HG03108 (cell line): Measurements from ENCODE around the gene TBX2.
"Not testable (repeated sequence)": the region's sequence is repeated elsewhere in the genome, so short reads cannot be mapped to it uniquely, and the experiment has no call there.

Experiments used
- ATAC-seq: cut with Tn5 transposase; IDR thresholded peaks from one replicate; pipeline ENCODE4 v1.9.1; 2021; ENCODE audit warnings: moderate library complexity; ENCODE audit not compliant: unreplicated experiment

Gene TBX2

DNA sequence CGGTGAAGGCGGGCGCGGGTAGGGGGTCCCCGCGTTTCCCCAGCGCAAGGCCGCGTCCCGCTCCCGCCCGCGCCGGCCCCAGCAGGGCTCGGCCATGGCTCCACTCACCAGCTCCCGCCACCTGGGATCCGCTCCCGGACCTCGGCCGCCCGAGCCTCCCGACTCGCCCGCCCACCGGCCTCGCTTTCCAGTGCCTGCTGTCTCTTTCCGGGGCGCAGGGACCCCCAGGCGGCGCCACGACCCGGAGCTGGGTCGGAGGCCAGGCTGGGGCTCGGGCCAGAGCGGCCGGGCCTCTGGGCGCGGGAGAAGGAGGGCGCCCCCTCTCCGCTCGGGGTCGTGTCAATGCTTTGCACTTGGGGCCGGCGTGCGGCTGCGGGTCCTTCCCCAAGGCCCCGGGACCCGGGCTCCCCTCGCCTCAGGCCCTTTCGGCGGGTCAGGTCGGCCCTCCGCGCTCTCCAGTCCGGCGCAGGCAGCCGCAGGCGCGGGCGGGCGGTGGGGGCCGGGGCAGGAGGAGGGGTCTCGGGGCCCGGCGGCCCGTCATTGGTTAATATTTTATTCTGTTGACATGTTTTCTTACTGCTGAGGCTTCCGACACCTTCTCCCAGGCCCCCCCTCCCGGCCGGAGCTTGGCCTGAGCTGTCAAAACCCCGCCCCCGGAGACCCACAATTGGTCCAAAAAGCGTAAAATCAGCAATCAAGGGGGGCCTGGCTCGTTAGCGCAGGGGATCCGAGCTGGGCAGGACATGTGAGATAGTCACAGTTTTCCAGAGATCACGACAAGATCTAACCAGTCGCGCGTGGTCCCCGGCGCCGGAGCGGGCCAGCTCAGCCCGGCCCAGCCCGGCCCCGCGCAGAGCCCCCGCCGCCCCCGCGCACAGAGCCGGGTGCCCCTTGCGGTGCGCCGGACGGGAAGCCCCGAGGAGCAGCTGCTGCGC, at the start of gene TBX2:
TSS of gene TBX2 (plus strand) at position 713 of the 935 bp plus-strand sequence. CDS start 334 bp downstream, outside the sequence.
- no peak for ATAC-seq

DNA sequence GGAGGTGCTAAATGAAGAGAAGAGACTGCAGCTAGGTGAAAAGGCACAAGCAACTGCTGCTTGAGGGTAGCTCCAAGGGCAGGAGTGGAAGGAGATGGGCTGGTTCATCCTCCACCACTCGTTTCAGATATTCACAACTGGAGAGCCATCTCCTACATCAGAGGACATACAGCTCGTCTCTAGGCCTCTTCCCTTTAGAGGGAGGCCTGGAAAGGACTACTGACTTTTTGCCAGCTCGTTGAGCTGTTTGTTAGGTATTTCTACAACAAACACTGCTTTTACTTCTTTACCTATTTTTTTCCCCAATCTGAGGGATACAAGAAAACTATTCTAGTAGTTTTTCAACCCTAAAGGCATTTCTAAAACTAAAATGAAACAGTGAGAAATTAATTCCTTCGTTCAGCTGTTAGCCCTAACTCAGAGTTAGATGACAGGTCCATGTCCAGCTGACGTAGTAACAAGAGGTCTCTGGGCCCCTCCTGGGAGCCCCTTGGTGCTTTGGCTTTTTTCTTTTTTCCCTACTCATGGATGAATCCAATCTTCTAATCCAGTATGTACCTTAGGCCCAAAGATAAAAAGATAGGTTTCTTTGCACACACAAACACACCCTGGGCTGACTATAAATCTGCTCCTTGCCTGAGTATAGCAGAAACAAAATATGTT, 47.8 kb upstream of the TBX2 start:
- no peak for ATAC-seq

DNA sequence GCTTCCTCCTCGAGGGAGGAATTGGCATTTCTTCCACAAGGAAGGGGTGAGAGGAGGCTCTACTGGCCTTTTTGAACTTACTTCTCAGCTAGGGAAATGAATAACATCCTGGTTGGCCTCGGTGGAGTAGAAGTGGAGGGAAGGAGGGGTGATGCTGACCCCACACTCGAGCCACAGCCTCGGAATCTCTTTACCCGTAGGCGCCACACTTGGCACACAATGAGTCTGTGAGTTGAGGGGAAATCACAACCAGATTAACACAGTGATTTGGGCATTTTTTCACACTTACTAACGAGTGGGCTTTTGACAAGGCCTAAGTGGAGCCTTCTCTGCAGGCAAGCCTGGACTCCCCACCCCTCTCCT, 47.3 kb upstream of the TBX2 start:
- ATAC-seq = no peak

DNA sequence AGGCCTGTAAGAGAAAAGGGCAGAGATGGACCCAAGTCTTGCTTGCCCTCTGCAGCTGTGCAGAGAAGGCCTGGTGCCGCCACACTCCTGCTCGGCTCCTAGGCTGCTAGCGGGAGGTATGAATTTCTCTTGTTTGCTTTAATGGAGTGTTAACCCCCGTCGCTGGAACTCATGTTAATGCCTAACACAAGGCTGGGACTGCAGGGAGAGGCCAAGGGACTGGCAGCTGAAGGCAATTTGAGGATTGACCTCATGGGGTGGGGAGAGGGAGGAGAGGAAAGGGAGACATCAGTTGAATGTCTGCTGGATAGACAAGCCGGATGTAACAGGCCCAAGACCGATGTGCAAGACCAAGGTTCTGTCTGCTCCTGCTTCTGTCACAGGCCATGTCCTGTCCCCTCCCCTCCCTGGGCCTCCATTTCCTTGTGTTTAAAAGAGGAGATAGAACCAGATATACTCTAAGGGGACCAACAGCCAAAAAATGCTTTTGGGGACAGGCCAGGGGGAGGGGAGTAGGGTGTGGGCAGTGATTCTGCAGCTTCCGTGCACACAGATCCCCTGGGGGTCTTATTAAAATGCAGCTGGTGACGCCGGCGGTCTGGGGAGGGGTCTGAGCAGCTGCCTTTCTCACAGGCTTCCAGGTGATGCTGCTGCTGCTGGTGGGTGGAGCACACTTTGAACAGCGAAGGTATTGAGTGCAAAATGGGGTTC, 46.7 kb upstream of the TBX2 start:
- no peak for ATAC-seq

DNA sequence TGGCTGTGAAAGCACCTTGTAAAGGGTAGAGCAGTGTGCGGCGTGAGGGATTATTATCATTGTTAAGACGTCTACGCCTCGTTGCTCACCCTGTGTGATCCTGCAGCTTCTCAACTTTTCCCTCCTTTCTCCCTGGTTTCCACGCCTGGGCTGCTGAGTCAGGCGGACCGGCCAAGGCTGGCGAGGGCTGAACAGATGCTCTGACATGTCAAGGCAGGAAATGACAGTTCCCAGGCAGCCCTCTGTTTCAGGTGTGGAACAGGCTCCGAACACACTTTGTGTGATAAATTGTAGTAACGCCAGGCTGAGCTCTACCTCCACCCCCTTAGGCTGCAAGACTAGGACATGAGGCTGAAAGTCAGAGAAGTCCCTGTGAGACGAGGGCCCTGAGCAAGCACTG, 46.0 kb upstream of the TBX2 start:
- no peak for ATAC-seq

DNA sequence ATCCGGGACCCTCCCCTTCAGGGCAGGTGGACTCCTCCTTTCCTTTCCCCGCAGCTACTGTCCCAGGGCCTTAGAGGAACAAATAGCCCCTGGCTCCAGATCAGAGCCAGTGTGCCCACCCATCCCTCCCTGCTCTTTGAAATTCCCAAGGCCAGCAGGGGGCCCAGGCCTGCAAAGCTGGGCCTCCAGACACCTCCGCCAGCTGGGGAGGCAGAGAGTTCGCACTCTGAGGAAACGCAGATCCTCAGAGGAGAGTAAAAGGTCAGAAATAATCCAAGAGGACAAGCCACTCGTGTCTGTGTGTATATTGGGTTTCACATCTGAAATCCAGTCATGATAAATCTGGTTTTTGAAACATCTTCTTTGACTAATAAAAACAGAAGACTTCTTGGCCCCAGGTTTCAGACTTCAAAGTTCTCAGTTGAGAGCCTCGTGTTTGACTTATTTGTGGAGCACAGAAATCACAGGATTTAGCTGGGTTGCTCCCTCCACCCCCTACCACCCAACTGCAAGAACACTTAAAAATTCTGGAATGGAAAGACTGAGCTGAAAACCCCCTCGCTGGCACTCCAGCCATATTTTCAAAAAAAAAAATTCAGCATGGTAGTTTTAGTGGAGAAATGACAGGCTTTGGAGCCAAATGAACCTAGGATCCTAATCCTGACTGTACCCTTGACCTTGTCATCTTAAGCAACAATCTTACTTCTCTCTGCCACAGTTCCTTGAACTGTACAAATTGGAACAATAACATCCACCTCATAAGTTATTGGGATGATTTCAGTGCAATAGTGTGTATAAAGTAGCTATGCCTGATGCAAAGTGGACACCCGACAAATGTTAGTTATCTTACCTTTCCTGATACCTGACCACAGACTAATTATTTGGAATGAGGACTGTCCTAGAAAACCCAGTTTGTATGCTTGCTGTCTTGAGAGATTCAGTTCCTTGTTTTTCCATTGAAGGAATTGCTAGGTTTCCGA, 44.5 kb upstream of the TBX2 start:
- no peak for ATAC-seq

DNA sequence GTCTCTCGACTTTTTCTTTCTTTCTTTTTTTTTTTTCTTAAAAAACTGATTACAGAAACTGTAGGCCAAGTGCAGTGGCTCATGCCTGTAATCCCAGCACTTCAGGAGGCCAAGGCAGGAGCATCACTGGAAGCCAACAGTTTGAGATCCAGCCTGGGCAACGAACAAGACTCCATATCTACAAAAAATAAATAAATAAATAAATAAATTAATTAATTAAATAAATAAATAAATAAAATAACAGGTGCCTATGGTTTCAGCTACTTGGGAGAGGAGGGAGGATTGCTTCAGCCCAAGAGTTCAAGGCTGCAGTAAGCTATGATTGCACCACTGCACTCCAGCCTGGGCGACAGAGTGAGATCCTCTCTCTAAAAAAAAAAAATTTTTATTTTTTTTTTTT, 42.6 kb upstream of the TBX2 start:
- ATAC-seq = not testable (repeated sequence)

DNA sequence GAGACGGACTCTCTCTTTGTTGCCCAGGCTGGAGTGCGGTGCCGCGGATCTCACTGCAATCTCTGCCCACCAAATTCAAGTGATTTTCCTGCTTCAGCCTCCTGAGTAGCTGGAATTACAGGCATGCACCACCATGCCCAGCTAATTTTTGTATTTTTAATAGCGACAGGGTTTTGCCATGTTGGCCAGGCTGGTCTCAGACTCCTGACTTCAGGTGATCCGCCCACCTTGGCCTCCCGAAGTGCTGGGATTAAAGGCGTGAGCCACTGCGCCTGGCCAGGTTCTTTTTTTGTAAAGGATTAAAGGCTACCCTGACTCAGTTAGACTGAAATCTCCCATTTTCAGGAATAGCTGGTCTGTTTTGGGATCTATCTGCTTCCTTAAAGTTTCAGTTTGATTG, 40.1 kb upstream of the TBX2 start:
- ATAC-seq = not testable (repeated sequence)

DNA sequence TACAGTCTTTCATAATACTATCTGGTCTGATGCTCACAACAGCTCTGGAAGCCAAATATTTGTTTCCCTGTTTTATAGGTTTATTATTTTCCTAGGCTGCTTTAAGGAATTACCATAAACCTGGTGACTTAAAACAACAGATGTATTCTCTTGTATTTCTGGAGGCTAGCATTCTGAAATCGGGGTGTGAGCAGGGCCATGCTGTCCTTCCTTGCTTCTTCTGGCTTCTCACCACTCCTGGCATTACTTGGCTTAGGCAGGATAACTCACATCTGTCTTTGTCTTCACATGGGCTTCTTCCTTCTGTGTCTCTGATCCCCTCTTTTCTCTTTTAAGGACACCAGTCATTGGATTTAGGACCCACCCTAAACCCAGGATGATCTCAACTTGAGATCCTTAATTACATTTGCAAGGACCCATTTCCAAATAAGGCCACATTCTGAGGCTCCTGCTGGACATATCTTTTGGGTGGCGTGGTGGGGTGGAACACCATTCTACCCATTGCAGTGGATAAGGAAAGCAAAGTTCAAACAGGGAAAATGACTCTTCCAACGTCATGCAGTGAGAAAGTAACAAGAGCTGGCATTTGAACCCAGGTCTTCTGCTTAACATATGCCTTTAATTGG, 39.2 kb upstream of the TBX2 start:
- ATAC-seq = no peak

DNA sequence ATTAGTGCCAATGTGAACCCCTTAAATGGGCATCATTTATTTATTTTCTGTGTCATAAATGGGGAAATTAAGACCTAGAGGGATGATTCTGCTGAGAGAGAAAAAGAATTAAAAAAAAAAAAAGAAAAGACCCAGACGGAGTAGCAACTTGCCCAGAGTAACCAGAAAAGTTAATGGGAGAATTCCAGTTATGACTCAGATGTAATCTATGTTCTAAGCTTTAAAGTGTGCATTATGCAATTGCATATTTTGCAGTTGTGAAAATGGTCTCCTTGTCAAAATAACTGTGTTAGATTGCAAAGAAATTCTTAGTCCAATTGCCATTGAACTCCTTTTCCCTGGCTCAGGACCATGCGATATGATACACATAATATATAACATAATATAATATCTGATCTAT, 38.6 kb upstream of the TBX2 start:
- ATAC-seq = no peak

DNA sequence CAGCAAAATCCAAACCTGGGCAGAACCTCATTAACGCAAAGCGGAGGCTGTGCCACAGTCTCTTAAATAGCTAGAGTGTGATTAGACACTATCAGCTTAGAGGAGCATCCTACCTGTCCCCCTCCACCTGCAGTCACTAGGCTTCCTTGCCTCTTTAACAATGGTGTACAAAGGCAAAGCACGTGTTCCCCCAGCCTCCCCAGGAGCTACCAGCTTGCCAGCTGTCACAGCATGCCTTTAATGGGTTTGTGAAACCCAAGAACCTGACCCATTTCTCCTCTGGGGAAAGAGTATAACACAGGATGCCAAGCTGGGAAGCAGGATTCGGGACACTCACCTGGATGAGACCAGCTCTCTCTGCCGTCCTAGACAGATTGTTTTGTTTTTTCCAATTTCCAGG, 37.2 kb upstream of the TBX2 start:
- ATAC-seq = no peak

DNA sequence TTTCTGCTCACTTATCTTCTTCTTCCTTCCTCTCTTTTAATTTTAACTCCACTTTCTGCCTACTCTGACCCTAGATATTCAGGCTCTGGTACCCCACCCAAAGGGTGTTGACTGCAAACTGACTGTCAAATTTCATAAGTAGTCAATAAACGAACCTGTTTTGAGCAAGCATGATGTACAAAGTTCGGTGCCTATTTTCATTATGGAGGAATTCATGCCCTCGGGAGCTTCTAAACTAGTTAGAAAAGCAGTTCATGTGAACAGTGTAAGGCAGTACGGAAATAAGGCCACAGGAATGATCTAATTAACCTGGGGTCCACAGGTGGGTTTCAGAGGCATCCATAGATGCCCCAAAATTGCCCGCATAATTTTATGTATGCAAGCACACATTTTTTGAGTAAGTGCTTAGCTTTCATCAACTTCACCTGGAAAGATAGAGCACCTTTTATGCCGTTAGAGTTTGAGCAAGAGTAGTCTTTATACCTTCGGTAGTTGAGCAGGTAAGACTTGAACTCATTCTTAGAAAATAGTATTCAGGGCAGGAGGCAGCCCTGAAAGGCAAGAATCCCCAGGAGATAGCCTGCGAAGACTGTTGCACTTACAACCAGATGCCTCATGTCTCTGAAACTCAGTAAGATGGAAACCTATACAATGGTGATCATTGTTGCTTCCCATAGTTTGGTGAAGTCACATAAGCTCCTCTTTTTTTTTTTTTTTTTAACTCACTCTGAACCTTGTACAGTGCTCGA, 36.6 kb upstream of the TBX2 start:
- no peak for ATAC-seq

DNA sequence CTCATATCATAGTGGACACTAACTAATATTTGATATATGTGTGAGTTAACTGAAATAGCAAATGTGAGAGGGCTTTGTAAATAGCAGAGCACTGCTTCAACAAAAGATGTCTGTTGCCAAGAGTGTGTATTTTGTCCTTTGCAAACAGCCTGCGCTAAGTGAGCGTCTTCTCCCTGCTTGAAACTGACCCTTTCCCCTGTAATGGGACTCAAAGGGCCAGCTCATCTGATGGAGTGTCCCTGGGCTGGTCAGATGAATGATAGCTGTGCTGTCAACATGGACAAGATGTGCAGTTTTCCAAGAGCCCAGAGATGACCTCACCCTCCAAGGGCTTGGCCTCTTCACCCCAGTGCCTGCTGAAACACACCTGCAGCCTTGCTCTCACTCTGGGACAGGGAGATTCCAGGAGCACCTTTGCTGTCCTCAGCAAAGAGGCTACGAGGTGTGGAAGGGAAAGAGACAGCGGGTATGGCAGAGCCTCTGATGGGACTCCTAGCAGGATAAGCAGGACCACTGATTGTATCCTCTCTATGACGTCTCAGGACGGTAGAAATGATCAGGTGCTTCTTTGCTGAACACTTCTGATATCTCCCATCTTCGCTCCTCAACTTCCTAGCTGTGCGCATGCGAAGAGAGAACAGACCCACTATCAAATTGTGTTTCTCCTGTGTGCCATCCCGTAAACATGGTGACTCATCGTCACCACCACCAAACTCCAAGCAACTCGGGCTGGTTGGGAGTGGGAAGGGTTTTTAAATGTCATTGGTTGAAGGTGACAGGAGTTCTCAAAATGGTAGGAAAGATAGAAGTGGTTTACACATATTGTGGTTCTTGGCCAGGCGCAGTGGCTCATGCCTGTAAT, 35.8 kb upstream of the TBX2 start:
- ATAC-seq = no peak

DNA sequence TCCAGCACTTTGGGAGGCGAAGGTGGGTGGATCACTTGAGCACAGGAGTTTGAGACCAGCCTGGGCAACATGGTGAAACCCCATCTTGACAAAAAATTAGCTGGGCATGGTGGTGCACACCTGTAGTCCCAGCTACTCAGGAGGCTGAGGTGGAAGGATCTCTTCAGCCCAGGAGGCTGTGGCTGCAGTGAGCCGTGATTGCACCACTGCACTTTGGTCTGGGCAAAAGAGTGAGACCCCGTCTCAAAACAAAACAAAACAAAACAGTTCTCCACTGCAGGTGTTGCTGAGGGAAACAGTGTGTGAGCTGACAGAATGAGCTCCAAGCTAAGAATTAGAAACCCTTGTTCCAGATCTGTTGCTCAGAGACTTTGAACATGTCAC, 35.2 kb upstream of the TBX2 start:
- no peak for ATAC-seq

DNA sequence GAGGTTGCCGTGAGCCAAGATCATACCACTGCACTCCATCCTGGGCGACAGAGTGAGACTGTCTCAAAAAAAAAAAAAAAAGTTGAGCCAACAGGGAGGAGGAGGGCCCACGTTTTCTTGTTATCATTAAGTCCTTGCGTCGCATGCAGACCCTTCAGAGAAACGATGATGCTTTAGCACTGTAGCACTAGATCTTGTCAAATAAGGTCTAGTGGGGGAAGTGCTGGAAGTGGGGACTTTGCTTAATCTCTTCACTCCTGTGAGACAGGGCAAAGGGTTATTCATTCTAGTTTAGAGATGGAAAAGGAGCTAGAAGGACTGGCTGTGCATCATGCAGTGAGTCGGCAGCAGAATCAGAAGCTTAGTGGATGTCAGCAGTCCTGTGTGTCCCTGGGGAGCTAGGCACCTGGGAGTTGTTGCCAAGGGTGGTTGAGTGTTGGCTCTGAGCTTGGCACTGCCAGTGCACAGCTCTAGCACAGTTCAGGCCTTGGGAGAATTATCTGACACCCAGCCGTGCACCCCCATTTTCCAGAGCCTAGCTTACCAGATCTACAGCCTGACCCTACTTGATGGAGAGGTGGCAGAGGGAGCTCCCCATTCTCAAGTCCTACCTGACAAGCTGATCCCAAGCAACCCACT, 33.4 kb upstream of the TBX2 start:
- no peak for ATAC-seq

DNA sequence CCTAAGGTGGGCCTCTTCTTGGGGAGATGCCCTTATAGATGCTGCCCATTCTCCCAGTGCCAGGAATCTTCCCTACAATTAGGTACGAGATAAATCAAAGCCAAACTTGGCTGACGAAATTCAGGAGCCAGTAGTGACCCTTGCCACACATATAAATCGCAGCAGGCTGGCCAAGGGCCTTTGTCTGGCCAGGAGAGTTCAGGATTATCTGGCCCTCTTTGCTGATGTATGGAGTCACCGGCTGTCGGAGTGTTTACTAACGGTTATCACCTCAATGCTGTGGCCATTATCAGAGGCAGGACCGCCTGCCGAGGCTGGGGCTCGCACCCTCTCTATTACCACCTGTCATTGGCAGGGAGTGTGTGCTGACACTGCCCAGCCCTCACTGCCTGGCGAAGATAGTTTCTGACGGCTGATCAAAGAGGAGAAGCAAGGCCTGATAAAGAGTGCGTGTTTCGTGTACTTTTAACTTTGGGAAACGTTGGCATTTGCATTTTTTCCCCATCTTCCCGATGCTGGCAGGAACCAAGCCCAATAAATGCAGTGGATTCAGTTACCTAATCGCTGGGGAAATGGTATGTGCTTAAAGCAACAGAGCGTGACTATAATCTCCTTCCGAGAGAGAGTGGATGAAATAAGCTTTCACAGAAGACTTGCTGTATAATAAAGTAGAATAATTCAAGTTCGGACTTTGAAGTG, 32.8 kb upstream of the TBX2 start:
- ATAC-seq = no peak

DNA sequence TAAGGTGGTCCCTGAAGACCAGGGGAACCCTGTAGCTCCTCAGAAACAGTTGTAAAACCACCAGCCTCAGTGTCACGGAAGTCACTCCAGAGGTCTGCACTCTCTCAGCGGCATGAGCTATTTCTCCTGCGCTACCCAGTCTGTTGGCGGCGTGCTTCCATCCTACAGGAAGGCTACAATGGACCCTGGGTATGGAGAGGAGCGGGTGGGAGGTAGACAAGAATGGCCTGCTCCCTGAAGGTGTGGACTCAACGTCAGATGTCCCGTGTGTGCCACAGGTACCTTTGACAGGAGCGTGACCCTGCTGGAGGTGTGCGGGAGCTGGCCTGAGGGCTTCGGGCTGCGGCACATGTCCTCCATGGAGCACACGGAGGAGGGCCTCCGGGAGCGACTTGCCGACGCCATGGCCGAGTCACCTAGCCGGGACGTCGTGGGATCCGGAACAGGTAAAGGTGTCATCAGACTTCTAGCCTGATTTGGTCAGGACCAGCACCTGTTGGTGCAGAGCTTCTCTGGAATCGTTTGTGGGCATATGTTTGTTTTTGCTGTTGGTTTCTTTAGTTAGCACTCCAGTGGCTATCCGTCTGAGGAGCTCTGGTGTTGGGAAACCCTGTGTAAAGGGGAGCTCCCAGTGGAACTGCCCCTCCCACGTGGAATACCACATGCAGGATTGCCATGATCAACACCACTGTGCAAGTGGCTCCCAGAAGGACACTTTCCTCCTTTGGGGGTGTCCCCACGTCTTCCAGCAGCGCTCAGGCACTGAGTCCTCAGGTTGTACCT, 31.4 kb upstream of the TBX2 start:
- ATAC-seq = no peak
